ENCODE data around the gene BCKDK. TPM values are rescaled to one million over a fixed set of nuclear protein-coding genes. Genes with fewer than 3 reads are reported as not detected.
A peak's percentile ranks its signal among the peaks of the same experiment; 100 is the strongest.

BCKDK gene
- total RNA-seq, 1 donor = 30.0 TPM

GRCh38 chr16:31134091-31134571 lies 25.9 kb downstream of the BCKDK start:
- Histone ChIP-seq H4K20me1 (ENCODE audit: insufficient read depth, low read length) (no peaks in the 10 kb centered on the region), H2AFZ (ENCODE audit: low read length) (no peak overlapping the region), H3K79me2 (ENCODE audit: insufficient read depth, low read length) (no peaks in the 10 kb centered on the region), H3K4me3 (ENCODE audit: insufficient read depth, low read length) (no peak overlapping the region), H3K9me3 (ENCODE audit: low read depth, low read length) (no peaks in the 10 kb centered on the region), H3K36me3 (ENCODE audit: insufficient read depth, low read length) (no peaks in the 10 kb centered on the region), H3K4me2 (ENCODE audit: insufficient read depth, low read length) (no peak overlapping the region), H3K27me3 (ENCODE audit: insufficient read depth, low read length) (peaks cover 4% of the 10 kb centered on the region), H3K4me1 (ENCODE audit: insufficient read depth, low read length) (peaks cover 10% of the 10 kb centered on the region), H3K27ac (ENCODE audit: low read depth, low read length) (no peak overlapping the region)
- peak; percentile 92 for DNase-seq (ENCODE audit: insufficient read length, low spot score, missing footprints)
- TF ChIP-seq CTCF (IDR thresholded peaks at IDR 0.05; ENCODE audit: extremely low read depth, low read depth, low read length) = no peak

GRCh38 chr16:31134625-31135534 lies 26.7 kb downstream of the BCKDK start:
- Histone ChIP-seq H3K4me1 (ENCODE audit: insufficient read depth, low read length) (peaks cover 10% of the 10 kb centered on the region), H4K20me1 (ENCODE audit: insufficient read depth, low read length) (no peaks in the 10 kb centered on the region), H3K36me3 (ENCODE audit: insufficient read depth, low read length) (no peaks in the 10 kb centered on the region), H3K4me2 (ENCODE audit: insufficient read depth, low read length) (no peak overlapping the region), H3K9me3 (ENCODE audit: low read depth, low read length) (no peaks in the 10 kb centered on the region), H3K79me2 (ENCODE audit: insufficient read depth, low read length) (no peaks in the 10 kb centered on the region), H3K27ac (ENCODE audit: low read depth, low read length) (no peak overlapping the region), H2AFZ (ENCODE audit: low read length) (no peak overlapping the region), H3K4me3 (ENCODE audit: insufficient read depth, low read length) (no peak overlapping the region), H3K27me3 (ENCODE audit: insufficient read depth, low read length) (peaks cover 4% of the 10 kb centered on the region)
- DNase-seq (ENCODE audit: insufficient read length, low spot score, missing footprints) = peak; percentile 77
- TF ChIP-seq CTCF (IDR thresholded peaks at IDR 0.05; ENCODE audit: extremely low read depth, low read depth, low read length) = no peak

DNA sequence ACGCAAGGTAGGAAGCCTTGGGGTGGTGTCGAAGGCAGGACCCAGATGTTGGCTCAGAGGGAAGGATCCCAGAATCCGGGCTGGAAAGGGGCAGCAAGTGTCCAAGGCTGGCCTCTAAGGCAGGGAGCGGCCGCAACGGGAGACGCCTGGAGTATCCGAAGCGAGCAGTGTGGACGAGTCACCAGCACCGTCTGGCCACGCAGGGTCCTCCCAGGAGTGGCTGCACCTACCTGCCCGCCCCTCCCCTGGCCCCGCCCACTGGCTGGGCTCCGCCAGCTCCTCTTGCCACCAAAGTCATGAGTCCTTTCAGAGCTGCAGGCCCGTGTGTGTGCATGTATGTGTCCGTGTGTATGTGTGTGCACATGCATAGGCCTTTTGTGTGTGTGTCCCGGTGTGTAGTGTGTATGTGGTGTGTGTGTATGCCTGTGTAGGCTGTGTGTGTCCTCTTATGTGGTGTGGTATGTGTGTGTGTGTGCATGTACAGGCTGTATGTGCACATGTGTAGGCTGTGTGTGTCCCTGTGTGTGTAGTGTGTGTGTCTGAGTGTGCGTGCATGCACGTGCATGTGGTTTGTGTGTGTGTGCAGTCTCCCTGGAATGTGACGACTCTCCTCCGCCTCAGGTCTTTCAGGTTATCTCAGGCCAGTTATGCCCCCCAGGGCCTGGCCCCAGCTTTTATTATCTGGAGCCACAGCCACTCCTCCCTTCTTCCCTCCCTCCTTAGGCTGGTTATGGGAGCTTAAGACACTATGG lies 27.5 kb downstream of the BCKDK start, which contains the start of gene PRSS8:
Gene PRSS8 (minus strand): TSS at position 193 of the 752 bp plus-strand sequence. CDS start 229 bp downstream, outside the sequence.
- H3K9me3 ChIP-seq (ENCODE audit: low read depth, low read length) = no peaks in the 10 kb centered on the region
- DNase-seq (ENCODE audit: insufficient read length, low spot score, missing footprints) = peak; percentile 85
- no peak within 1 kb of the TSS for H3K4me2 ChIP-seq (ENCODE audit: insufficient read depth, low read length)
- no peaks in the 10 kb centered on the region for H4K20me1 ChIP-seq (ENCODE audit: insufficient read depth, low read length)
- no peak within 1 kb of the TSS for H3K27ac ChIP-seq (ENCODE audit: low read depth, low read length)
- TF ChIP-seq CTCF (IDR thresholded peaks at IDR 0.05; ENCODE audit: extremely low read depth, low read depth, low read length) = no peak
- H3K79me2 ChIP-seq (ENCODE audit: insufficient read depth, low read length) = no peaks in the 10 kb centered on the region
- no peak within 1 kb of the TSS for H3K4me3 ChIP-seq (ENCODE audit: insufficient read depth, low read length)
- peaks cover 10% of the 10 kb centered on the region for H3K4me1 ChIP-seq (ENCODE audit: insufficient read depth, low read length)
- no peaks in the 10 kb centered on the region for H3K36me3 ChIP-seq (ENCODE audit: insufficient read depth, low read length)
- H2AFZ ChIP-seq (ENCODE audit: low read length) = no peak within 1 kb of the TSS
- H3K27me3 ChIP-seq (ENCODE audit: insufficient read depth, low read length) = peaks cover 4% of the 10 kb centered on the region
